Aorta (tissue), 5 donors: ENCODE data around the gene DNAH9. TPM values are rescaled to one million over a fixed set of nuclear protein-coding genes. Genes with fewer than 3 reads are reported as not detected.

Experiments
- ATAC-seq: fragments of 200-7000 bp; cut with Tn5 transposase; one replicate; pipeline ENCODE4 v1.9.1; 2022; ENCODE audit warnings: moderate library complexity; ENCODE audit not compliant: low FRiP score
- DNase-seq, 2 donors: peaks; one replicate each; pipeline ENCODE4 v3.0.0-alpha.2; 2020
- H3K27ac ChIP-seq, 2 donors: one replicate each; pipeline ENCODE4 v1.5.1; 2013; ENCODE audit warnings: low read length in 2 of 2, mild to moderate bottlenecking in 2 of 2, moderate library complexity in 2 of 2, control low read depth in 1 of 2, inconsistent platforms in 1 of 2, low read depth in 1 of 2
- H3K27me3 ChIP-seq, 2 donors: one replicate each; pipeline ENCODE4 v1.6.1; 2013; ENCODE audit warnings: control low read depth in 1 of 2, low read length in 1 of 2, mild to moderate bottlenecking in 1 of 2, moderate library complexity in 1 of 2; ENCODE audit not compliant: insufficient read depth in 2 of 2, control insufficient read depth in 1 of 2
- H3K36me3 ChIP-seq, 2 donors: one replicate each; pipeline ENCODE4 v1.6.1; 2013; ENCODE audit warnings: control low read depth in 1 of 2, low read length in 1 of 2, mild to moderate bottlenecking in 1 of 2; ENCODE audit not compliant: insufficient read depth in 2 of 2, control insufficient read depth in 1 of 2
- H3K4me1 ChIP-seq, 2 donors: one replicate each; pipeline ENCODE4 v1.6.1; 2013; ENCODE audit warnings: low read length in 2 of 2, control low read depth in 1 of 2, mild to moderate bottlenecking in 1 of 2, moderate library complexity in 1 of 2; ENCODE audit not compliant: insufficient read depth in 2 of 2, control insufficient read depth in 1 of 2
- H3K4me3 ChIP-seq, 2 donors: one replicate each; pipeline ENCODE4 v1.5.1; 2013; ENCODE audit warnings: low read length in 2 of 2, control low read depth in 1 of 2, mild to moderate bottlenecking in 1 of 2
- H3K9me3 ChIP-seq: one replicate; pipeline ENCODE4 v1.6.1; 2013; ENCODE audit warnings: mild to moderate bottlenecking, low read length; ENCODE audit not compliant: control insufficient read depth
- WGBS, 2 donors: extraction: QIAGEN DNeasy Blood & Tissue Kit; methylation state at CpG; one replicate each; pipeline ENCODE4 v1.1.7; 2013; 5-methylcytosine and 5-hydroxymethylcytosine counted together
- intact Hi-C, 2 donors: fragments of 100-400 bp; cut with DNase I; formaldehyde crosslinking; loops; one replicate each; pipeline versions ENCODE4 v1.14.2 to v1.15.0; 2022
- polyA plus RNA-seq, 2 donors: library from polyadenylated mRNA; stranded (reverse); fragments of 200-250 nt; gene quantifications; one replicate each; pipeline ENCODE4 v1.2.3, GENCODE V29; 2013
- total RNA-seq, 2 donors: library from RNA; stranded (reverse); fragmentation: NEBNext Ultra II Directional; extraction: Animal tissue kit (Norgen Biotek cat#: 25700); gene quantifications; one replicate each; pipeline ENCODE4 v1.2.1, GENCODE V29; 2021
- donor health status: healthy with polysubstance abuse.
- donor health status: Bipolar disorder and iron deficiency.
- donor health status: DM: no; HTN: no; CAD: no.
- donor health status: DM: no; HTN: no; CAD: no.
- donor health status: DM: yes; HTN: yes; CAD: no.

Gene DNAH9
- total and polyA plus RNA-seq, 4 donors, result 0.18 TPM; not detected in 3

GRCh38 chr17:11580677-11581076 is 17.6 kb upstream of the DNAH9 start:
- ATAC-seq, result no peak
- WGBS, 2 donors, result 79 to 82% methylated on average over 3 of the region's 3 CpGs
- Histone ChIP-seq H3K9me3 (no peaks in the 10 kb centered on the region), H3K27me3 (no peaks in the 10 kb centered on the region), H3K4me3 (no peak overlapping the region), H3K27ac (no peak overlapping the region), H3K36me3 (no peaks in the 10 kb centered on the region), H3K4me1 (no peaks in the 10 kb centered on the region)
- intact Hi-C loops, result no loop called here
- DNase-seq, result no peak

GRCh38 chr17:11582217-11582616 is 16.1 kb upstream of the DNAH9 start:
- intact Hi-C loops, result no loop called here

GRCh38 chr17:11583306-11583992 is 14.8 kb upstream of the DNAH9 start:
- WGBS, 2 donors, result 69 to 84% methylated on average over 9 of the region's 9 CpGs
- no peak overlapping the region for H3K4me3 ChIP-seq
- H3K9me3 ChIP-seq, result no peaks in the 10 kb centered on the region
- ATAC-seq (peak; percentile 33), DNase-seq (no peak)
- no peaks in the 10 kb centered on the region for H3K4me1 ChIP-seq
- no peaks in the 10 kb centered on the region for H3K36me3 ChIP-seq
- intact Hi-C loops, result no loop called here
- H3K27ac ChIP-seq, result no peak overlapping the region
- no peaks in the 10 kb centered on the region for H3K27me3 ChIP-seq

More at GRCh38 chr17:11582217-11582616, 16.1 kb upstream of the DNAH9 start:
- Histone ChIP-seq H3K27ac (no peak overlapping the region), H3K36me3 (no peaks in the 10 kb centered on the region), H3K4me1 (no peaks in the 10 kb centered on the region), H3K9me3 (no peaks in the 10 kb centered on the region), H3K4me3 (no peak overlapping the region), H3K27me3 (no peaks in the 10 kb centered on the region)
- DNase-seq, result no peak
- 74 to 93% methylated on average over 4 to 5 of the region's 5 CpGs for WGBS, 2 donors
- no peak for ATAC-seq

- no peak for DNase-seq
- Histone ChIP-seq H3K36me3 (no peaks in the 10 kb centered on the region), H3K4me1 (no peaks in the 10 kb centered on the region), H3K27ac (no peak overlapping the region), H3K27me3 (no peaks in the 10 kb centered on the region), H3K4me3 (no peak overlapping the region), H3K9me3 (peaks cover 1% of the 10 kb centered on the region)
- ATAC-seq, result no peak
- intact Hi-C loops, result no loop called here
- 64 to 65% methylated on average over 3 of the region's 3 CpGs for WGBS, 2 donors
Observed at GRCh38 chr17:11589716-11590115, 8.6 kb upstream of the DNAH9 start.

GRCh38 chr17:11601661-11602060 is 3.4 kb downstream of the DNAH9 start:
- DNase-seq (no peak), ATAC-seq (no peak)
- no peaks in the 10 kb centered on the region for H3K36me3 ChIP-seq
- H3K4me1 ChIP-seq, result no peaks in the 10 kb centered on the region
- intact Hi-C loops, result no loop called here
- H3K27ac ChIP-seq, result no peak overlapping the region
- H3K4me3 ChIP-seq, result no peak overlapping the region
- WGBS, 2 donors, result 68 to 69% methylated on average over 5 of the region's 5 CpGs
- H3K27me3 ChIP-seq, result peaks cover 0 to 2% of the 10 kb centered on the region in 2 donors
- H3K9me3 ChIP-seq, result no peaks in the 10 kb centered on the region

GRCh38 chr17:11608396-11608795 is 10.1 kb downstream of the DNAH9 start:
- Histone ChIP-seq H3K36me3 (no peaks in the 10 kb centered on the region), H3K4me1 (no peaks in the 10 kb centered on the region), H3K27ac (no peak overlapping the region), H3K9me3 (no peaks in the 10 kb centered on the region), H3K27me3 (peaks cover 0 to 3% of the 10 kb centered on the region in 2 donors), H3K4me3 (no peak overlapping the region)
- 17 to 22% methylated on average over 6 of the region's 6 CpGs for WGBS, 2 donors
- DNase-seq (no peak), ATAC-seq (peak; percentile 80)
- intact Hi-C loops, result no loop called here

- H3K27me3 ChIP-seq, result peaks cover 0 to 3% of the 10 kb centered on the region in 2 donors
- WGBS, 2 donors, result 5 to 21% methylated on average over 6 of the region's 6 CpGs
Observed at GRCh38 chr17:11610999-11611566, 12.8 kb downstream of the DNAH9 start.

GRCh38 chr17:11612956-11613355 is 14.7 kb downstream of the DNAH9 start:
- no peaks in the 10 kb centered on the region for H3K36me3 ChIP-seq
- WGBS, 2 donors, result 27 to 34% methylated on average over 2 of the region's 2 CpGs
- no peak overlapping the region for H3K4me3 ChIP-seq
- ATAC-seq (no peak), DNase-seq (no peak)
- no peaks in the 10 kb centered on the region for H3K9me3 ChIP-seq
- no peak overlapping the region for H3K27ac ChIP-seq
- peaks cover 0 to 3% of the 10 kb centered on the region in 2 donors for H3K27me3 ChIP-seq
- intact Hi-C loops, result no loop called here
- no peaks in the 10 kb centered on the region for H3K4me1 ChIP-seq

More at GRCh38 chr17:11610999-11611566, 12.8 kb downstream of the DNAH9 start:
- Histone ChIP-seq H3K27ac (no peak overlapping the region), H3K36me3 (no peaks in the 10 kb centered on the region), H3K4me3 (no peak overlapping the region), H3K4me1 (no peaks in the 10 kb centered on the region), H3K9me3 (no peaks in the 10 kb centered on the region)
- no peak for ATAC-seq
- intact Hi-C loops, result no loop called here
- DNase-seq, result no peak
